H1 (cell line): ENCODE measurements around the gene HSPA1L. TPM values are rescaled to one million over a fixed set of nuclear protein-coding genes. Genes with fewer than 3 reads are reported as not detected.
A peak's percentile ranks its signal among the peaks of the same experiment; 100 is the strongest.

Source experiments
- CBX5 ChIP-seq: fragments of 300-800, 300-1000 bp; sonication (generic); IDR thresholded peaks from 2 replicates; pipeline ENCODE4 v1.7.1; 2016; ENCODE audit warnings: antibody characterized with exemption, low read length, low read depth
- CTCF ChIP-seq, 3 experiments: IDR thresholded peaks; 1 replicate in 2 of 3; 2 replicates in 1 of 3; pipeline versions ENCODE4 v1.5.1 to v1.6.1; 2011; ENCODE audit warnings: low read length in 3 of 3, mild to moderate bottlenecking in 3 of 3, inconsistent platforms in 2 of 3, low read depth in 1 of 3, moderate library complexity in 1 of 3; ENCODE audit not compliant: insufficient read depth in 1 of 3; ENCODE audit errors: control extremely low read depth in 1 of 3
- HDAC6 ChIP-seq: IDR thresholded peaks from one replicate; pipeline ENCODE4 v1.7.1; 2012; ENCODE audit warnings: low read depth, mild to moderate bottlenecking, inconsistent platforms, low read length, moderate library complexity
- PHF8 ChIP-seq: fragments of 200-600 bp; sonication (generic); conservative IDR thresholded peaks from 2 replicates; pipeline ENCODE4 v1.7.1; 2012; ENCODE audit warnings: low read depth, mild to moderate bottlenecking, inconsistent platforms, low read length, moderate library complexity
- YY1 ChIP-seq: IDR thresholded peaks from 2 replicates; pipeline ENCODE4 v1.6.1; 2011; ENCODE audit warnings: low read depth, mild to moderate bottlenecking, low read length
- polyA plus RNA-seq, 7 experiments: library from polyadenylated mRNA; depleted of rRNA in 3 of 7; stranded (reverse) in 5 of 7; unstranded in 2 of 7; fragments of >200 nt in 5 of 7; fragments of 200-250 nt in 2 of 7; gene quantifications; 1 replicate in 5 of 7; 2 replicates in 1 of 7; 4 replicates in 1 of 7; pipeline versions ENCODE4 v1.2.1 to v1.2.3, GENCODE V29; 2011 to 2013; ENCODE audit warnings: missing spikeins in 2 of 7, mixed read lengths in 2 of 7
- total RNA-seq: library from RNA; stranded (reverse); fragmentation: NEBNext Ultra II Directional; extraction: Animal tissue kit (Norgen Biotek cat#: 25700); gene quantifications from 2 replicates; pipeline ENCODE4 v1.2.1, GENCODE V29; 2021
- TF ChIP-seq, protein P1 (sequence below): fragments of 300-600 bp; sonication (generic); IDR thresholded peaks from 2 replicates; pipeline ENCODE4 v1.7.1; 2012; ENCODE audit warnings: low read length, moderate library complexity, mild to moderate bottlenecking, inconsistent platforms; ENCODE audit not compliant: insufficient replicate concordance

HSPA1L gene
- total and polyA plus RNA-seq, 2 of the 8 experiments (the other 6 are each of a cell fraction or from before 2014, with no cell fraction given): 1.00 to 1.9 TPM

- TF ChIP-seq, protein P1, sequence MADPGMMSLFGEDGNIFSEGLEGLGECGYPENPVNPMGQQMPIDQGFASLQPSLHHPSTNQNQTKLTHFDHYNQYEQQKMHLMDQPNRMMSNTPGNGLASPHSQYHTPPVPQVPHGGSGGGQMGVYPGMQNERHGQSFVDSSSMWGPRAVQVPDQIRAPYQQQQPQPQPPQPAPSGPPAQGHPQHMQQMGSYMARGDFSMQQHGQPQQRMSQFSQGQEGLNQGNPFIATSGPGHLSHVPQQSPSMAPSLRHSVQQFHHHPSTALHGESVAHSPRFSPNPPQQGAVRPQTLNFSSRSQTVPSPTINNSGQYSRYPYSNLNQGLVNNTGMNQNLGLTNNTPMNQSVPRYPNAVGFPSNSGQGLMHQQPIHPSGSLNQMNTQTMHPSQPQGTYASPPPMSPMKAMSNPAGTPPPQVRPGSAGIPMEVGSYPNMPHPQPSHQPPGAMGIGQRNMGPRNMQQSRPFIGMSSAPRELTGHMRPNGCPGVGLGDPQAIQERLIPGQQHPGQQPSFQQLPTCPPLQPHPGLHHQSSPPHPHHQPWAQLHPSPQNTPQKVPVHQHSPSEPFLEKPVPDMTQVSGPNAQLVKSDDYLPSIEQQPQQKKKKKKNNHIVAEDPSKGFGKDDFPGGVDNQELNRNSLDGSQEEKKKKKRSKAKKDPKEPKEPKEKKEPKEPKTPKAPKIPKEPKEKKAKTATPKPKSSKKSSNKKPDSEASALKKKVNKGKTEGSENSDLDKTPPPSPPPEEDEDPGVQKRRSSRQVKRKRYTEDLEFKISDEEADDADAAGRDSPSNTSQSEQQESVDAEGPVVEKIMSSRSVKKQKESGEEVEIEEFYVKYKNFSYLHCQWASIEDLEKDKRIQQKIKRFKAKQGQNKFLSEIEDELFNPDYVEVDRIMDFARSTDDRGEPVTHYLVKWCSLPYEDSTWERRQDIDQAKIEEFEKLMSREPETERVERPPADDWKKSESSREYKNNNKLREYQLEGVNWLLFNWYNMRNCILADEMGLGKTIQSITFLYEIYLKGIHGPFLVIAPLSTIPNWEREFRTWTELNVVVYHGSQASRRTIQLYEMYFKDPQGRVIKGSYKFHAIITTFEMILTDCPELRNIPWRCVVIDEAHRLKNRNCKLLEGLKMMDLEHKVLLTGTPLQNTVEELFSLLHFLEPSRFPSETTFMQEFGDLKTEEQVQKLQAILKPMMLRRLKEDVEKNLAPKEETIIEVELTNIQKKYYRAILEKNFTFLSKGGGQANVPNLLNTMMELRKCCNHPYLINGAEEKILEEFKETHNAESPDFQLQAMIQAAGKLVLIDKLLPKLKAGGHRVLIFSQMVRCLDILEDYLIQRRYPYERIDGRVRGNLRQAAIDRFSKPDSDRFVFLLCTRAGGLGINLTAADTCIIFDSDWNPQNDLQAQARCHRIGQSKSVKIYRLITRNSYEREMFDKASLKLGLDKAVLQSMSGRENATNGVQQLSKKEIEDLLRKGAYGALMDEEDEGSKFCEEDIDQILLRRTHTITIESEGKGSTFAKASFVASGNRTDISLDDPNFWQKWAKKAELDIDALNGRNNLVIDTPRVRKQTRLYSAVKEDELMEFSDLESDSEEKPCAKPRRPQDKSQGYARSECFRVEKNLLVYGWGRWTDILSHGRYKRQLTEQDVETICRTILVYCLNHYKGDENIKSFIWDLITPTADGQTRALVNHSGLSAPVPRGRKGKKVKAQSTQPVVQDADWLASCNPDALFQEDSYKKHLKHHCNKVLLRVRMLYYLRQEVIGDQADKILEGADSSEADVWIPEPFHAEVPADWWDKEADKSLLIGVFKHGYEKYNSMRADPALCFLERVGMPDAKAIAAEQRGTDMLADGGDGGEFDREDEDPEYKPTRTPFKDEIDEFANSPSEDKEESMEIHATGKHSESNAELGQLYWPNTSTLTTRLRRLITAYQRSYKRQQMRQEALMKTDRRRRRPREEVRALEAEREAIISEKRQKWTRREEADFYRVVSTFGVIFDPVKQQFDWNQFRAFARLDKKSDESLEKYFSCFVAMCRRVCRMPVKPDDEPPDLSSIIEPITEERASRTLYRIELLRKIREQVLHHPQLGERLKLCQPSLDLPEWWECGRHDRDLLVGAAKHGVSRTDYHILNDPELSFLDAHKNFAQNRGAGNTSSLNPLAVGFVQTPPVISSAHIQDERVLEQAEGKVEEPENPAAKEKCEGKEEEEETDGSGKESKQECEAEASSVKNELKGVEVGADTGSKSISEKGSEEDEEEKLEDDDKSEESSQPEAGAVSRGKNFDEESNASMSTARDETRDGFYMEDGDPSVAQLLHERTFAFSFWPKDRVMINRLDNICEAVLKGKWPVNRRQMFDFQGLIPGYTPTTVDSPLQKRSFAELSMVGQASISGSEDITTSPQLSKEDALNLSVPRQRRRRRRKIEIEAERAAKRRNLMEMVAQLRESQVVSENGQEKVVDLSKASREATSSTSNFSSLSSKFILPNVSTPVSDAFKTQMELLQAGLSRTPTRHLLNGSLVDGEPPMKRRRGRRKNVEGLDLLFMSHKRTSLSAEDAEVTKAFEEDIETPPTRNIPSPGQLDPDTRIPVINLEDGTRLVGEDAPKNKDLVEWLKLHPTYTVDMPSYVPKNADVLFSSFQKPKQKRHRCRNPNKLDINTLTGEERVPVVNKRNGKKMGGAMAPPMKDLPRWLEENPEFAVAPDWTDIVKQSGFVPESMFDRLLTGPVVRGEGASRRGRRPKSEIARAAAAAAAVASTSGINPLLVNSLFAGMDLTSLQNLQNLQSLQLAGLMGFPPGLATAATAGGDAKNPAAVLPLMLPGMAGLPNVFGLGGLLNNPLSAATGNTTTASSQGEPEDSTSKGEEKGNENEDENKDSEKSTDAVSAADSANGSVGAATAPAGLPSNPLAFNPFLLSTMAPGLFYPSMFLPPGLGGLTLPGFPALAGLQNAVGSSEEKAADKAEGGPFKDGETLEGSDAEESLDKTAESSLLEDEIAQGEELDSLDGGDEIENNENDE: no peak
- TF ChIP-seq YY1: no peak
- no peak for TF ChIP-seq CTCF (IDR thresholded peaks at IDR 0.05; ENCODE audit: control extremely low read depth in 1 of 3, insufficient read depth in 1 of 3, low read depth in 1 of 3, low read length in 3 of 3)
- no peak for TF ChIP-seq CBX5
- TF ChIP-seq PHF8: peak; percentile 67
- no peak for TF ChIP-seq HDAC6
These were observed 47.5 kb upstream of the HSPA1L start, which contains the start of gene NEU1 (continued) for GRCh38 chr6:31862344-31863235.
